Esophagus (tissue), 2 donors: ENCODE measurements around the gene COL2A1. TPM values are rescaled to one million over a fixed set of nuclear protein-coding genes. Genes with fewer than 3 reads are reported as not detected.

Source experiments
- H3K27ac ChIP-seq, 2 donors: one replicate each; pipeline ENCODE4 v1.5.1; 2013; ENCODE audit warnings: low read depth in 2 of 2, mild to moderate bottlenecking in 2 of 2, inconsistent platforms in 1 of 2, low read length in 1 of 2, moderate library complexity in 1 of 2
- H3K27me3 ChIP-seq, 2 donors: one replicate each; pipeline ENCODE4 v1.6.1; 2013; ENCODE audit warnings: low read length in 2 of 2, control low read depth in 1 of 2, mild to moderate bottlenecking in 1 of 2; ENCODE audit not compliant: insufficient read depth in 2 of 2, control insufficient read depth in 1 of 2
- H3K36me3 ChIP-seq, 2 donors: one replicate each; pipeline ENCODE4 v1.6.1; 2013; ENCODE audit warnings: low read length in 1 of 2; ENCODE audit not compliant: control insufficient read depth in 2 of 2, insufficient read depth in 2 of 2
- H3K4me1 ChIP-seq, 2 donors: one replicate each; pipeline ENCODE4 v1.6.1; 2013; ENCODE audit warnings: low read length in 1 of 2; ENCODE audit not compliant: control insufficient read depth in 2 of 2, insufficient read depth in 2 of 2
- H3K4me3 ChIP-seq, 2 donors: one replicate each; pipeline ENCODE4 v1.5.1; 2013; ENCODE audit warnings: low read length in 2 of 2, mild to moderate bottlenecking in 2 of 2, low read depth in 1 of 2, moderate library complexity in 1 of 2
- H3K9me3 ChIP-seq, 2 donors: one replicate each; pipeline ENCODE4 v1.6.1; 2013; ENCODE audit warnings: mild to moderate bottlenecking in 2 of 2, low read depth in 1 of 2, low read length in 1 of 2, moderate library complexity in 1 of 2; ENCODE audit not compliant: control insufficient read depth in 2 of 2, insufficient read depth in 1 of 2
- WGBS, 2 donors: extraction: QIAGEN DNeasy Blood & Tissue Kit; methylation state at CpG; one replicate each; pipeline ENCODE4 v1.1.7; 2013; 5-methylcytosine and 5-hydroxymethylcytosine counted together
- polyA plus RNA-seq, 2 donors: library from polyadenylated mRNA; stranded (reverse); fragments of 200-250 nt; gene quantifications; one replicate each; pipeline ENCODE4 v1.2.3, GENCODE V29; 2013
- donor health status: healthy with polysubstance abuse.
- donor health status: Bipolar disorder and iron deficiency.

The COL2A1 gene
- polyA plus RNA-seq, 2 donors: 0.01 TPM; not detected in 1

GRCh38 chr12:47987411-47988072 is 16.7 kb downstream of the COL2A1 start:
- no peaks in the 10 kb centered on the region for H3K9me3 ChIP-seq
- no peak overlapping the region for H3K4me3 ChIP-seq
- H3K27ac ChIP-seq: no peak overlapping the region
- no peaks in the 10 kb centered on the region for H3K27me3 ChIP-seq
- peaks cover 0 to 5% of the 10 kb centered on the region in 2 donors for H3K4me1 ChIP-seq
- no peaks in the 10 kb centered on the region for H3K36me3 ChIP-seq
- 84 to 89% methylated on average over 12 to 14 of the region's 14 CpGs for WGBS, 2 donors

GRCh38 chr12:47986832-47987231 is 17.4 kb downstream of the COL2A1 start:
- Histone ChIP-seq H3K27ac (no peak overlapping the region), H3K4me3 (no peak overlapping the region), H3K9me3 (no peaks in the 10 kb centered on the region), H3K27me3 (no peaks in the 10 kb centered on the region), H3K36me3 (no peaks in the 10 kb centered on the region), H3K4me1 (peaks cover 0 to 5% of the 10 kb centered on the region in 2 donors)
- 93% methylated on average over 5 of the region's 5 CpGs for WGBS, 2 donors

GRCh38 chr12:47986291-47986660 is 18.0 kb downstream of the COL2A1 start:
- Histone ChIP-seq H3K27ac (no peak overlapping the region), H3K4me1 (peaks cover 0 to 2% of the 10 kb centered on the region in 2 donors), H3K36me3 (no peaks in the 10 kb centered on the region), H3K9me3 (no peaks in the 10 kb centered on the region), H3K27me3 (no peaks in the 10 kb centered on the region), H3K4me3 (no peak overlapping the region)
- WGBS, 2 donors: 84 to 85% methylated on average over 8 of the region's 8 CpGs

GRCh38 chr12:47985596-47986290 is 18.5 kb downstream of the COL2A1 start:
- Histone ChIP-seq H3K4me1 (no peaks in the 10 kb centered on the region), H3K27ac (no peak overlapping the region), H3K9me3 (no peaks in the 10 kb centered on the region), H3K36me3 (no peaks in the 10 kb centered on the region), H3K27me3 (no peaks in the 10 kb centered on the region), H3K4me3 (no peak overlapping the region)
- 92 to 94% methylated on average over 16 of the region's 16 CpGs for WGBS, 2 donors

- 93 to 96% methylated on average over 8 of the region's 8 CpGs for WGBS, 2 donors
- Histone ChIP-seq H3K9me3 (no peaks in the 10 kb centered on the region), H3K4me3 (no peak overlapping the region), H3K27ac (no peak overlapping the region), H3K36me3 (no peaks in the 10 kb centered on the region), H3K4me1 (no peaks in the 10 kb centered on the region), H3K27me3 (no peaks in the 10 kb centered on the region)
Measured at GRCh38 chr12:47984331-47984801, 19.9 kb downstream of the COL2A1 start.

GRCh38 chr12:47983541-47984115 is 20.6 kb downstream of the COL2A1 start:
- no peak overlapping the region for H3K4me3 ChIP-seq
- no peaks in the 10 kb centered on the region for H3K27me3 ChIP-seq
- WGBS, 2 donors: 87 to 93% methylated on average over 5 of the region's 5 CpGs
- H3K4me1 ChIP-seq: no peaks in the 10 kb centered on the region
- no peaks in the 10 kb centered on the region for H3K9me3 ChIP-seq
- H3K27ac ChIP-seq: no peak overlapping the region
- no peaks in the 10 kb centered on the region for H3K36me3 ChIP-seq

- Histone ChIP-seq H3K4me3 (no peak overlapping the region), H3K9me3 (no peaks in the 10 kb centered on the region), H3K4me1 (no peaks in the 10 kb centered on the region), H3K36me3 (no peaks in the 10 kb centered on the region), H3K27me3 (no peaks in the 10 kb centered on the region), H3K27ac (no peak overlapping the region)
- 91 to 98% methylated on average over 10 to 11 of the region's 11 CpGs for WGBS, 2 donors
Measured at GRCh38 chr12:47982770-47983169, 21.5 kb downstream of the COL2A1 start.

- Histone ChIP-seq H3K9me3 (no peaks in the 10 kb centered on the region), H3K4me1 (no peaks in the 10 kb centered on the region), H3K4me3 (no peak overlapping the region), H3K36me3 (no peaks in the 10 kb centered on the region), H3K27me3 (no peaks in the 10 kb centered on the region), H3K27ac (no peak overlapping the region)
- WGBS, 2 donors: 75 to 76% methylated on average over 5 of the region's 5 CpGs
Measured at GRCh38 chr12:47982311-47982710, 22.0 kb downstream of the COL2A1 start.

GRCh38 chr12:47981496-47982260 is 22.6 kb downstream of the COL2A1 start:
- Histone ChIP-seq H3K4me1 (no peaks in the 10 kb centered on the region), H3K9me3 (no peaks in the 10 kb centered on the region), H3K36me3 (no peaks in the 10 kb centered on the region), H3K27me3 (no peaks in the 10 kb centered on the region), H3K27ac (no peak overlapping the region), H3K4me3 (no peak overlapping the region)
- 57 to 65% methylated on average over 19 to 20 of the region's 20 CpGs for WGBS, 2 donors
